Esophagus muscularis mucosa (tissue), 4 donors: ENCODE results near the gene RHBDL1. TPM values are rescaled to one million over a fixed set of nuclear protein-coding genes. Genes with fewer than 3 reads are reported as not detected.
"Not testable (repeated sequence)": the region's sequence is repeated elsewhere in the genome, so short reads cannot be mapped to it uniquely, and the experiment has no call there.

Source experiments
- DNase-seq: peaks from one replicate; pipeline ENCODE4 v3.0.0-alpha.2; 2017; ENCODE audit errors: extremely low spot score
- H3K27ac ChIP-seq, 4 donors: fragments of 200-600 bp; sonication (generic); replicated peaks in 1 of 4; 1 replicate in 3 of 4; 2 replicates in 1 of 4; pipeline ENCODE4 v1.5.1; 2016 to 2019; ENCODE audit warnings: mild to moderate bottlenecking in 1 of 4
- H3K27me3 ChIP-seq, 4 donors: fragments of 200-600 bp; sonication (generic); one replicate each; pipeline versions ENCODE4 v1.5.1 to v1.6.0; 2016 to 2019
- H3K36me3 ChIP-seq, 4 donors: fragments of 200-600 bp; sonication (generic); one replicate each; pipeline ENCODE4 v1.5.1; 2016 to 2019
- H3K4me1 ChIP-seq, 4 donors: fragments of 200-600 bp; sonication (generic); one replicate each; pipeline ENCODE4 v1.5.1; 2016 to 2019
- H3K4me3 ChIP-seq, 4 donors: fragments of 200-600 bp; sonication (generic); 1 replicate in 2 of 4; 2 replicates in 2 of 4; pipeline ENCODE4 v1.5.1; 2016 to 2019; ENCODE audit warnings: mild to moderate bottlenecking in 4 of 4, moderate library complexity in 1 of 4
- H3K9me3 ChIP-seq, 4 donors: fragments of 200-600 bp; sonication (generic); 1 replicate in 3 of 4; 2 replicates in 1 of 4; pipeline ENCODE4 v1.5.1; 2016 to 2019
- CTCF ChIP-seq, 3 experiments: fragments of 200-600 bp in 2 of 3; fragments of 450-650 bp in 1 of 3; sonication (generic) in 2 of 3; IDR thresholded peaks; one replicate each; pipeline ENCODE4 v1.5.1; 2017 to 2019; ENCODE audit warnings: antibody characterized with exemption in 3 of 3, mild to moderate bottlenecking in 2 of 3, moderate library complexity in 1 of 3
- EP300 ChIP-seq: sonication (generic); formaldehyde crosslinking; IDR thresholded peaks from one replicate; pipeline ENCODE4 v1.6.1; 2017; ENCODE audit warnings: antibody characterized with exemption
- POLR2A ChIP-seq: fragments of 450-650 bp; IDR thresholded peaks from one replicate; pipeline ENCODE4 v1.6.1; 2017; ENCODE audit warnings: antibody characterized with exemption, moderate library complexity, mild to moderate bottlenecking, low read depth
- POLR2AphosphoS5 ChIP-seq, 2 donors: sonication (generic); formaldehyde crosslinking; IDR thresholded peaks; one replicate each; pipeline ENCODE4 v1.6.1; 2017; ENCODE audit warnings: antibody characterized with exemption in 2 of 2
- WGBS: methylation state at CpG from one replicate; pipeline ENCODE4 v1.1.5; 2018; 5-methylcytosine and 5-hydroxymethylcytosine counted together
- intact Hi-C: fragments of 100-400 bp; cut with DNase I; formaldehyde crosslinking; loops from one replicate; pipeline ENCODE4 v1.15.1; 2023
- total RNA-seq, 4 donors: library from RNA; depleted of rRNA; stranded (reverse); fragments of >200 nt; gene quantifications; one replicate each; pipeline versions ENCODE4 v1.1.0 to v1.2.1, GENCODE V29; 2016

RHBDL1 gene
- total RNA-seq, 4 donors from 2014 or later: 0.17 to 2.0 (median 0.66) TPM

DNA sequence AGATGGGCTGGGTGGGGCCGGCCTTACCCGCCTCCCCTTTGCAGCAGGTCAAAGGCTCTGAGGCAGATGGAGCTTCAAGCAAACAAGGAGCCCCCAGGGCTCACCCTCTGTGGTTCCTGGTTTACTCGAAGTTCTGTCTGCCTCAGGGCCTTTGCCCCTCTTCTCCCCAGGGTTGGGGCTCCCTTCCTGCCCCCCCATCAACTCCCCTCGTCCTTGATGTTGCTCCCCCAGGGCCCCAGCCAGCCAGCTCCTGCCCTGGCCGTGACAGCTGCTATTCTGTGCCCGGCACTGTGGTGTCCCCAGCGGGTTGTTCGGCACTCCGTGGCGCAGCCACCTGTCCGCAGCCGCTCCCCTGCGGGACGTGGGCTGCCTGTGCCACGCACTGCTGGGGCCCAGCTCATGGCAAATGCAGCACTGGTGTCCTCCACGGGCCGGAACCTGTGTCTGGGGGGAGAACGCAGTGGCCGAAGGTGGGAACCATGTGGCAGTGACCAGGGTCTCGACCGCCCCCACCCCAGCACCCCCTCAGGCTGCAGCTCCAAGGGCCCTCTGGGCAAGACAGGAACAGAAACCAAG is 35.1 kb downstream of the RHBDL1 start:
- intact Hi-C loops: loop anchor here (1.0 to 2.0 kb wide), 2 partner anchors 32 to 75 kb away; no protein-coding TSS in a partner anchor
- TF ChIP-seq POLR2A (no peak), CTCF (IDR thresholded peaks at IDR 0.05) (no peak), POLR2AphosphoS5 (IDR thresholded peaks at IDR 0.05) (no peak), EP300 (no peak)
- DNase-seq: no peak
- H3K9me3 ChIP-seq: no peaks in the 10 kb centered on the region
- WGBS: 75% methylated on average over 12 of the region's 21 CpGs
- H3K4me3 ChIP-seq: no peak overlapping the region
- peaks cover 0 to 75% (median 53%) of the 10 kb centered on the region in 4 donors for H3K27me3 ChIP-seq
- H3K27ac ChIP-seq: no peak overlapping the region
- H3K36me3 ChIP-seq: no peaks in the 10 kb centered on the region
- peaks cover 15 to 54% (median 44%) of the 10 kb centered on the region in 4 donors for H3K4me1 ChIP-seq

- intact Hi-C loops: loop anchor here (1.0 to 2.0 kb wide), 2 partner anchors 32 to 74 kb away; no protein-coding TSS in a partner anchor
- Histone ChIP-seq H3K36me3 (no peaks in the 10 kb centered on the region), H3K27ac (no peak overlapping the region), H3K4me1 (peaks cover 17 to 56% (median 45%) of the 10 kb centered on the region in 4 donors), H3K27me3 (peaks cover 0 to 71% (median 51%) of the 10 kb centered on the region in 4 donors), H3K9me3 (no peaks in the 10 kb centered on the region), H3K4me3 (no peak overlapping the region)
- no peak for TF ChIP-seq EP300
- TF ChIP-seq CTCF (IDR thresholded peaks at IDR 0.05): no peak
- no peak for TF ChIP-seq POLR2AphosphoS5 (IDR thresholded peaks at IDR 0.05)
- TF ChIP-seq POLR2A: no peak
- no peak for DNase-seq
- 74% methylated on average over 10 of the region's 12 CpGs for WGBS
Measured at GRCh38 chr16:711084-711483, 35.6 kb downstream of the RHBDL1 start.

GRCh38 chr16:711548-712320 is 36.3 kb downstream of the RHBDL1 start:
- H3K36me3 ChIP-seq: peaks cover 0 to under 1% (median 0%) of the 10 kb centered on the region in 4 donors
- intact Hi-C loops: loop anchor here (1.0 to 2.0 kb wide), 2 partner anchors 31 to 74 kb away; no protein-coding TSS in a partner anchor
- H3K4me3 ChIP-seq: no peak overlapping the region
- peak in 1 of 2 donors; percentile 32 for TF ChIP-seq POLR2AphosphoS5 (IDR thresholded peaks at IDR 0.05)
- no peak for TF ChIP-seq POLR2A
- TF ChIP-seq CTCF (IDR thresholded peaks at IDR 0.05): peak; percentile 93 to 96 (median 94)
- H3K27ac ChIP-seq: no peak overlapping the region
- H3K27me3 ChIP-seq: peaks cover 0 to 65% (median 45%) of the 10 kb centered on the region in 4 donors
- no peak for DNase-seq
- H3K4me1 ChIP-seq: peaks cover 20 to 56% (median 45%) of the 10 kb centered on the region in 4 donors
- WGBS: 14% methylated on average over 14 of the region's 25 CpGs
- no peaks in the 10 kb centered on the region for H3K9me3 ChIP-seq

GRCh38 chr16:712740-713250 is 37.3 kb downstream of the RHBDL1 start:
- intact Hi-C loops, H3K36me3 ChIP-seq: not testable (repeated sequence)
- peaks cover 23 to 67% (median 51%) of the 10 kb centered on the region in 4 donors for H3K4me1 ChIP-seq

More at GRCh38 chr16:712740-713250, 37.3 kb downstream of the RHBDL1 start:
- not testable (repeated sequence) for H3K27ac ChIP-seq, DNase-seq, H3K4me3 ChIP-seq, H3K9me3 ChIP-seq
- TF ChIP-seq CTCF (IDR thresholded peaks at IDR 0.05) (peak in 2 of 3 experiments; percentile 18 to 29), POLR2AphosphoS5 (IDR thresholded peaks at IDR 0.05) (peak in 1 of 2 donors; percentile 19)
- 58% methylated on average over 12 of the region's 13 CpGs for WGBS
- H3K27me3 ChIP-seq: peaks cover 0 to 54% (median 37%) of the 10 kb centered on the region in 4 donors
